HL-60 (cell line): ENCODE data around the gene VPS26C.

Source experiments
- DNase-seq, 2 experiments: peaks; one replicate each; pipeline ENCODE4 v3.0.0-alpha.2; 2010 to 2020; ENCODE audit warnings: low read depth in 1 of 2, low spot score in 1 of 2
- H3K27ac ChIP-seq: fragments of 250-450 bp; sonication (Bioruptor Pico); replicated peaks from 2 replicates; pipeline ENCODE4 v1.5.1; 2020; ENCODE audit warnings: mild to moderate bottlenecking, moderate library complexity
- H3K27me3 ChIP-seq: fragments of 250-450 bp; sonication (Bioruptor Pico); 2 replicates; pipeline ENCODE4 v1.5.1; 2021; ENCODE audit warnings: mild to moderate bottlenecking, moderate library complexity; ENCODE audit not compliant: insufficient read depth, poor library complexity, severe bottlenecking
- H3K4me3 ChIP-seq: replicated peaks from 2 replicates; pipeline ENCODE4 v1.5.1; 2011; ENCODE audit warnings: mild to moderate bottlenecking, control low read depth, low read length; ENCODE audit not compliant: insufficient read depth
- GABPA ChIP-seq: IDR thresholded peaks from 2 replicates; pipeline ENCODE4 v1.6.1; 2012; ENCODE audit warnings: low read depth
- POLR2AphosphoS5 ChIP-seq: IDR thresholded peaks from 2 replicates; pipeline ENCODE4 v1.6.1; 2012; ENCODE audit warnings: low read depth
- SPI1 ChIP-seq: IDR thresholded peaks from 2 replicates; pipeline ENCODE4 v1.6.1; 2012; ENCODE audit warnings: low read depth, mild to moderate bottlenecking, borderline replicate concordance
- TF ChIP-seq, protein P1 (sequence below): IDR thresholded peaks from 2 replicates; pipeline ENCODE4 v1.6.1; 2012; ENCODE audit warnings: low read depth; ENCODE audit not compliant: insufficient replicate concordance
- TF ChIP-seq, protein P2 (sequence below): IDR thresholded peaks from one replicate; pipeline ENCODE4 v1.5.1; 2011; ENCODE audit warnings: low read length, control low read depth, inconsistent platforms; ENCODE audit not compliant: insufficient read depth

Gene VPS26C

DNA sequence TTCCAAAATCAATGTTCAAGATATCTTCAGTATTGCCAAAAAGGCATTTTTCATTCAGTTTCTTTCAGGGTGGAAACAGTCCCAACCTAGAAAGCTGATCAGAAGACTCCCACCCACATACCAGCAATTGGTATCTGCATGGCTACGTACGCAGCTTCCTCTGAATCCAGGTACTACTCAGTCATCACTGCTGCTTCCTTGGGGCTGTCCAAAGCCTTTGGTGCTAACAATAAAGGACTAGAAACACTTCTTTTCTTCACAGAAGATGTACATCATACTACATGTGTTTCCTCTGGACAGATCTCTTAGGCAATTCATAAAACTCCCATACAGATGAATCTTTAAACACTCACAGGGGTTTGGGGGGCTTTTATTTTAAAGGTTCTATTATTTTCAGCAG lies 29.8 kb downstream of the VPS26C start:
- Histone ChIP-seq H3K27me3 (no peaks in the 10 kb centered on the region), H3K27ac (no peak overlapping the region), H3K4me3 (no peak overlapping the region)
- TF ChIP-seq, protein P1, sequence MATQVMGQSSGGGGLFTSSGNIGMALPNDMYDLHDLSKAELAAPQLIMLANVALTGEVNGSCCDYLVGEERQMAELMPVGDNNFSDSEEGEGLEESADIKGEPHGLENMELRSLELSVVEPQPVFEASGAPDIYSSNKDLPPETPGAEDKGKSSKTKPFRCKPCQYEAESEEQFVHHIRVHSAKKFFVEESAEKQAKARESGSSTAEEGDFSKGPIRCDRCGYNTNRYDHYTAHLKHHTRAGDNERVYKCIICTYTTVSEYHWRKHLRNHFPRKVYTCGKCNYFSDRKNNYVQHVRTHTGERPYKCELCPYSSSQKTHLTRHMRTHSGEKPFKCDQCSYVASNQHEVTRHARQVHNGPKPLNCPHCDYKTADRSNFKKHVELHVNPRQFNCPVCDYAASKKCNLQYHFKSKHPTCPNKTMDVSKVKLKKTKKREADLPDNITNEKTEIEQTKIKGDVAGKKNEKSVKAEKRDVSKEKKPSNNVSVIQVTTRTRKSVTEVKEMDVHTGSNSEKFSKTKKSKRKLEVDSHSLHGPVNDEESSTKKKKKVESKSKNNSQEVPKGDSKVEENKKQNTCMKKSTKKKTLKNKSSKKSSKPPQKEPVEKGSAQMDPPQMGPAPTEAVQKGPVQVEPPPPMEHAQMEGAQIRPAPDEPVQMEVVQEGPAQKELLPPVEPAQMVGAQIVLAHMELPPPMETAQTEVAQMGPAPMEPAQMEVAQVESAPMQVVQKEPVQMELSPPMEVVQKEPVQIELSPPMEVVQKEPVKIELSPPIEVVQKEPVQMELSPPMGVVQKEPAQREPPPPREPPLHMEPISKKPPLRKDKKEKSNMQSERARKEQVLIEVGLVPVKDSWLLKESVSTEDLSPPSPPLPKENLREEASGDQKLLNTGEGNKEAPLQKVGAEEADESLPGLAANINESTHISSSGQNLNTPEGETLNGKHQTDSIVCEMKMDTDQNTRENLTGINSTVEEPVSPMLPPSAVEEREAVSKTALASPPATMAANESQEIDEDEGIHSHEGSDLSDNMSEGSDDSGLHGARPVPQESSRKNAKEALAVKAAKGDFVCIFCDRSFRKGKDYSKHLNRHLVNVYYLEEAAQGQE, result no peak
- TF ChIP-seq SPI1, result no peak
- DNase-seq, result no peak

DNA sequence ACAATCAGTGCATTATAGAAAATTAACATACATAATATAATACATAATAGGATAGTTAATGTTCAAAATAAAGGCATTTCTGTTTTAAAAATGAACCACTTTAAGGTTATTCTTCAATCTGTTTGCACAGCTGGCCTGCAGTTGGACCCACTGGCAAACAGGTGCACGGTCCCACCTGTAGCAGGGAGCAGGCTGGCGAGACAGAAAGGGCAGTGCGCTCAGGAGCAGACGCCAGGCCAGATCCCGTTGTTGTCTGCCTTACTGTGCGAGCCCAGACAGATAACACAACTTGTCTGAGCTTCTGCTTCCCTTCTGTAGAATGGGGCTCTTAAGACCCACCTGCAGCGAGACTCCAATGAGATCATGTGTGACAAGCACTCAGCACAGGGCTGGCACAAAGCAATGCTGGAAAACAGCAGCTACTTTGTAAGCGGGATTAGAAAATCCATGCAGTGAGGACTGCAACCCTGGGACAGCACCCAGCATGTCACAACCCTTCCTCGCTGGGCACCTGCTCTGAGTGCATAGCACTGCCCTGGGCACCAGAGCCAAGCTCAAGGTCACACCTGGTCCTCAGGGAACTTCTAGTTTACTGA lies 33.5 kb downstream of the VPS26C start:
- no peak overlapping the region for H3K4me3 ChIP-seq
- DNase-seq, result no peak
- TF ChIP-seq SPI1, result no peak
- TF ChIP-seq, protein P2, sequence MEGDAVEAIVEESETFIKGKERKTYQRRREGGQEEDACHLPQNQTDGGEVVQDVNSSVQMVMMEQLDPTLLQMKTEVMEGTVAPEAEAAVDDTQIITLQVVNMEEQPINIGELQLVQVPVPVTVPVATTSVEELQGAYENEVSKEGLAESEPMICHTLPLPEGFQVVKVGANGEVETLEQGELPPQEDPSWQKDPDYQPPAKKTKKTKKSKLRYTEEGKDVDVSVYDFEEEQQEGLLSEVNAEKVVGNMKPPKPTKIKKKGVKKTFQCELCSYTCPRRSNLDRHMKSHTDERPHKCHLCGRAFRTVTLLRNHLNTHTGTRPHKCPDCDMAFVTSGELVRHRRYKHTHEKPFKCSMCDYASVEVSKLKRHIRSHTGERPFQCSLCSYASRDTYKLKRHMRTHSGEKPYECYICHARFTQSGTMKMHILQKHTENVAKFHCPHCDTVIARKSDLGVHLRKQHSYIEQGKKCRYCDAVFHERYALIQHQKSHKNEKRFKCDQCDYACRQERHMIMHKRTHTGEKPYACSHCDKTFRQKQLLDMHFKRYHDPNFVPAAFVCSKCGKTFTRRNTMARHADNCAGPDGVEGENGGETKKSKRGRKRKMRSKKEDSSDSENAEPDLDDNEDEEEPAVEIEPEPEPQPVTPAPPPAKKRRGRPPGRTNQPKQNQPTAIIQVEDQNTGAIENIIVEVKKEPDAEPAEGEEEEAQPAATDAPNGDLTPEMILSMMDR, result no peak
- no peak overlapping the region for H3K27ac ChIP-seq
- H3K27me3 ChIP-seq, result no peaks in the 10 kb centered on the region

DNA sequence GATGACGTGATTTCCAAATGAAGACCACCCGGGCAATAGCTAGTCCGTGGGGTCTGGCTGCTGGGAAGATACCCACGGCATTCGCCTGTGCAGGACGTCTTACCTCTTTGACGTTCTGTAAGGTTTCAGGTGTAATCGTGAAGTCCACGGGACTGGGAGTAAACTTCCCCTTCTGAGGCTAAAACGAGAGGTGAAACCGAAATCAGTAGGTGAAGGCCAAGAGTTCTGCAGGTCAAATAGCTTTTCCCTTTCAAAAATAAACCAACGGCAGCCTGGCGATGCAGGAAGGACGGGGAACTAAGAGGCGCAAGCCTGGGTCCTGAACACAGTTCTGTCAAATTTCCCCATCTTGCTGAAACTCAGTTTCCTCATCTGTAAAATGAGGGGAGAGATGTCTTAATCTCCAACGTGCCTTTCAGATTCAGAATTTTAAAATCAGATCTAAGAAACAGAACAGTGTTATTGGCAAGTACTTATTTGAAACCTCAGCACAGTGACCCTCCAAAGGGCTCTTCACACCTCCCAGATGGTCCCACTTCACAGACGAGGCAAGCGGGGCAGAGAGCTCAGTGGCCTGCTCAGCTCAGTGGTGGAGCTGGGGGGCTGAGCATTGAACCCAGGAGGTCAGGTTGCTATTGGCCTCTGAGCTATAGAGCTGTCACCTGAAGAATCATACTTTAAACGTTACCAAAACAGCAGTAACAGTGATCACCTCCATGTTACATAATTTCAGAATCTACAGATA lies 34.7 kb downstream of the VPS26C start:
- Histone ChIP-seq H3K27me3 (no peaks in the 10 kb centered on the region), H3K4me3 (no peak overlapping the region), H3K27ac (no peak overlapping the region)
- DNase-seq, result no peak
- no peak for TF ChIP-seq SPI1
- TF ChIP-seq, protein P2, result no peak
- TF ChIP-seq, protein P1, result no peak
- TF ChIP-seq POLR2AphosphoS5, result no peak
- no peak for TF ChIP-seq GABPA

DNA sequence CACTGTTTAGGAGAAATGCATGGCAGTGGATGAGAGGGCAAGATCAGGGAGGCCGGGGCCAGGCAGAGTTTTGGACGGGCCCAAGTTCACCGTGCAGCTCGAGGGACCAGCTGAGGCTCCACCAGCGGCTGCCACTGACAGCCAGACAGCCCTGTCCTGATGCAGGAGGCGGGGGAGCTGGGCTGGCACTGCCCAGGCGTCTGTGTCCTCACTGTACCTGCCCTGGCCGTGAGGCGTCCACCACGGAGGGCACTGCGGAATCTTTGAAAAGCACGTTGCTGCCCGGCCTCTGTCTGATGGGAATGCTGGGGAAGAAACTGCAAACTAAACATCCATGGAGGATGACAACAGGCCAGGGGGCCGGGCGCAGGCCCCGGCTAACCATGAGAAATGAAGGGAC lies 35.5 kb downstream of the VPS26C start:
- no peak for TF ChIP-seq POLR2AphosphoS5
- no peak for TF ChIP-seq GABPA
- TF ChIP-seq, protein P1, result no peak
- TF ChIP-seq SPI1, result no peak
- TF ChIP-seq, protein P2, result no peak

More for the DNA sequence above, 35.5 kb downstream of the VPS26C start:
- H3K4me3 ChIP-seq, result no peak overlapping the region
- DNase-seq, result no peak
- H3K27me3 ChIP-seq, result no peaks in the 10 kb centered on the region
- H3K27ac ChIP-seq, result no peak overlapping the region
